Activated CD4-positive, alpha-beta T cell treated with anti-CD3 and anti-CD28 coated beads for 36 hours (primary cell): ENCODE data around the gene BPIFB1. TPM values are rescaled to one million over a fixed set of nuclear protein-coding genes. Genes with fewer than 3 reads are reported as not detected.

Experiments used
- ATAC-seq: fragments of 200-7000 bp; cut with Tn5 transposase; one replicate; pipeline ENCODE4 v1.10.0; 2021; ENCODE audit warnings: mild to moderate bottlenecking, moderate library complexity
- CTCF ChIA-PET: fragments of 350-600 bp; sonication (Branson Sonifier 250); formaldehyde crosslinking; loops from one replicate; lab custom pipeline; 2021; ENCODE audit warnings: antibody characterized with exemption; lab: Charles Lee
- POLR2A ChIA-PET: fragments of 350-600 bp; sonication (Branson Sonifier 250); formaldehyde crosslinking; loops from one replicate; lab custom pipeline; 2021; ENCODE audit warnings: antibody characterized with exemption, inconsistent platforms; lab: Charles Lee
- DNase-seq: peaks from one replicate; pipeline ENCODE4 v3.0.0-alpha.2; 2020
- H3K27ac Mint-ChIP-seq: one replicate; pipeline ENCODE4 v1.8.0; 2021; ENCODE audit warnings: mixed read lengths
- H3K27me3 Mint-ChIP-seq: one replicate; pipeline ENCODE4 v1.8.0; 2021; ENCODE audit warnings: mixed read lengths
- H3K36me3 Mint-ChIP-seq: one replicate; pipeline ENCODE4 v1.8.0; 2021; ENCODE audit warnings: low read depth, mixed read lengths
- H3K4me1 Mint-ChIP-seq: one replicate; pipeline ENCODE4 v1.8.0; 2021; ENCODE audit warnings: mixed read lengths
- H3K4me3 Mint-ChIP-seq: one replicate; pipeline ENCODE4 v1.8.0; 2021; ENCODE audit warnings: mild to moderate bottlenecking, moderate library complexity, mixed read lengths
- H3K9me3 Mint-ChIP-seq: one replicate; pipeline ENCODE4 v1.8.0; 2021; ENCODE audit warnings: low read depth, mixed read lengths
- intact Hi-C, 2 experiments: fragments of 100-400 bp; cut with DNase I in 1 of 2; cut with micrococcal nuclease in 1 of 2; formaldehyde crosslinking; loops; one replicate each; pipeline versions ENCODE4 v1.14.2 to v1.15.1; 2022 to 2024; cut with DNase I, micrococcal nuclease
- total RNA-seq, 2 experiments: library from RNA; stranded (reverse); gene quantifications; one replicate each; pipeline ENCODE4 v1.2.3, GENCODE V29; 2021

BPIFB1 gene
- total RNA-seq, 2 experiments from 2014 or later: not detected

- ATAC-seq: no peak
- ChIA-PET CTCF (interaction anchor here (0.5 to 0.9 kb wide), 2 partner anchors 12 to 122 kb away, joined by 3 to 4 read pairs; no protein-coding TSS in a partner anchor), POLR2A (no interaction called here)
- Mint-ChIP-seq H3K9me3 (no peaks in the 10 kb centered on the region), H3K36me3 (no peaks in the 10 kb centered on the region), H3K27me3 (peaks cover 4% of the 10 kb centered on the region), H3K4me3 (no peak overlapping the region), H3K4me1 (no peaks in the 10 kb centered on the region), H3K27ac (no peak overlapping the region)
- intact Hi-C loops: no loop called here
- DNase-seq: no peak
These were observed 45.4 kb downstream of the BPIFB1 start for GRCh38 chr20:33328157-33329137.

GRCh38 chr20:33332905-33333456 is 50.0 kb downstream of the BPIFB1 start:
- POLR2A ChIA-PET: no interaction called here
- Mint-ChIP-seq H3K27me3 (peaks cover under 1% of the 10 kb centered on the region), H3K36me3 (no peaks in the 10 kb centered on the region), H3K4me1 (no peaks in the 10 kb centered on the region), H3K9me3 (no peaks in the 10 kb centered on the region), H3K27ac (no peak overlapping the region), H3K4me3 (no peak overlapping the region)
- intact Hi-C loops: no loop called here
- ATAC-seq (no peak), DNase-seq (no peak)
- CTCF ChIA-PET: interaction anchor here (0.8 kb wide), 1 partner anchor 34 kb away, joined by 3 read pairs; no protein-coding TSS in a partner anchor

GRCh38 chr20:33333616-33334015 is 50.6 kb downstream of the BPIFB1 start:
- DNase-seq (no peak), ATAC-seq (no peak)
- ChIA-PET CTCF (no interaction called here), POLR2A (no interaction called here)
- Mint-ChIP-seq H3K36me3 (no peaks in the 10 kb centered on the region), H3K4me3 (no peak overlapping the region), H3K9me3 (no peaks in the 10 kb centered on the region), H3K27ac (no peak overlapping the region), H3K27me3 (no peaks in the 10 kb centered on the region), H3K4me1 (no peaks in the 10 kb centered on the region)
- intact Hi-C loops: no loop called here

- no peaks in the 10 kb centered on the region for H3K4me1 Mint-ChIP-seq
- H3K4me3 Mint-ChIP-seq: no peak overlapping the region
- intact Hi-C loops: no loop called here
- no peak for ATAC-seq
- ChIA-PET CTCF (no interaction called here), POLR2A (no interaction called here)
- no peaks in the 10 kb centered on the region for H3K36me3 Mint-ChIP-seq
- H3K27ac Mint-ChIP-seq: no peak overlapping the region
- DNase-seq: no peak
- no peaks in the 10 kb centered on the region for H3K9me3 Mint-ChIP-seq
- no peaks in the 10 kb centered on the region for H3K27me3 Mint-ChIP-seq
These were observed 51.1 kb downstream of the BPIFB1 start for GRCh38 chr20:33334111-33334510.

GRCh38 chr20:33336375-33336774 is 53.4 kb downstream of the BPIFB1 start:
- no peak for DNase-seq
- Mint-ChIP-seq H3K4me1 (no peaks in the 10 kb centered on the region), H3K36me3 (no peaks in the 10 kb centered on the region), H3K4me3 (no peak overlapping the region), H3K27me3 (no peaks in the 10 kb centered on the region), H3K9me3 (no peaks in the 10 kb centered on the region), H3K27ac (no peak overlapping the region)
- intact Hi-C loops: no loop called here
- ChIA-PET POLR2A (no interaction called here), CTCF (interaction anchor here (0.6 kb wide), 1 partner anchor 116 kb away, joined by 3 read pairs; no protein-coding TSS in a partner anchor)
- ATAC-seq: no peak

- POLR2A ChIA-PET: no interaction called here
- H3K27ac Mint-ChIP-seq: no peak overlapping the region
- no peak overlapping the region for H3K4me3 Mint-ChIP-seq
- H3K9me3 Mint-ChIP-seq: no peaks in the 10 kb centered on the region
- CTCF ChIA-PET: no interaction called here
- H3K36me3 Mint-ChIP-seq: no peaks in the 10 kb centered on the region
- intact Hi-C loops: no loop called here
- no peaks in the 10 kb centered on the region for H3K4me1 Mint-ChIP-seq
- no peaks in the 10 kb centered on the region for H3K27me3 Mint-ChIP-seq
- no peak for DNase-seq
- ATAC-seq: no peak
These were observed 54.1 kb downstream of the BPIFB1 start for GRCh38 chr20:33337119-33337518.

- no peaks in the 10 kb centered on the region for H3K9me3 Mint-ChIP-seq
- intact Hi-C loops: no loop called here
- no peaks in the 10 kb centered on the region for H3K4me1 Mint-ChIP-seq
- H3K27me3 Mint-ChIP-seq: no peaks in the 10 kb centered on the region
- no peak overlapping the region for H3K4me3 Mint-ChIP-seq
- ATAC-seq (no peak), DNase-seq (no peak)
- no peak overlapping the region for H3K27ac Mint-ChIP-seq
- CTCF ChIA-PET: no interaction called here
- no peaks in the 10 kb centered on the region for H3K36me3 Mint-ChIP-seq
- POLR2A ChIA-PET: no interaction called here
These were observed 54.6 kb downstream of the BPIFB1 start for GRCh38 chr20:33337531-33338165.

GRCh38 chr20:33338467-33339258 is 55.6 kb downstream of the BPIFB1 start:
- H3K27me3 Mint-ChIP-seq: no peaks in the 10 kb centered on the region
- H3K4me3 Mint-ChIP-seq: no peak overlapping the region
- H3K4me1 Mint-ChIP-seq: no peaks in the 10 kb centered on the region
- H3K9me3 Mint-ChIP-seq: no peaks in the 10 kb centered on the region
- DNase-seq (no peak), ATAC-seq (no peak)
- POLR2A ChIA-PET: no interaction called here
- CTCF ChIA-PET: no interaction called here
- no peaks in the 10 kb centered on the region for H3K36me3 Mint-ChIP-seq
- intact Hi-C loops: no loop called here
- H3K27ac Mint-ChIP-seq: no peak overlapping the region

GRCh38 chr20:33339515-33340058 is 56.6 kb downstream of the BPIFB1 start:
- H3K4me1 Mint-ChIP-seq: no peaks in the 10 kb centered on the region
- POLR2A ChIA-PET: no interaction called here

GRCh38 chr20:33343521-33343920 is 60.5 kb downstream of the BPIFB1 start:
- H3K36me3 Mint-ChIP-seq: no peaks in the 10 kb centered on the region
- no peaks in the 10 kb centered on the region for H3K9me3 Mint-ChIP-seq
- ATAC-seq (no peak), DNase-seq (no peak)
- intact Hi-C loops: no loop called here
- ChIA-PET CTCF (no interaction called here), POLR2A (no interaction called here)
- H3K4me1 Mint-ChIP-seq: no peaks in the 10 kb centered on the region
- no peak overlapping the region for H3K27ac Mint-ChIP-seq
- H3K4me3 Mint-ChIP-seq: no peak overlapping the region
- no peaks in the 10 kb centered on the region for H3K27me3 Mint-ChIP-seq

More at GRCh38 chr20:33339515-33340058, 56.6 kb downstream of the BPIFB1 start:
- intact Hi-C loops: no loop called here
- no peaks in the 10 kb centered on the region for H3K9me3 Mint-ChIP-seq
- ATAC-seq (no peak), DNase-seq (no peak)
- no peak overlapping the region for H3K4me3 Mint-ChIP-seq
- no peak overlapping the region for H3K27ac Mint-ChIP-seq
- CTCF ChIA-PET: no interaction called here
- H3K27me3 Mint-ChIP-seq: no peaks in the 10 kb centered on the region
- H3K36me3 Mint-ChIP-seq: no peaks in the 10 kb centered on the region

GRCh38 chr20:33345342-33345741 is 62.3 kb downstream of the BPIFB1 start:
- ChIA-PET CTCF (interaction anchor here (1.3 kb wide), 1 partner anchor 10 kb away, joined by 3 read pairs; no protein-coding TSS in a partner anchor), POLR2A (no interaction called here)
- H3K27ac Mint-ChIP-seq: no peak overlapping the region
- DNase-seq: no peak
- H3K4me3 Mint-ChIP-seq: no peak overlapping the region
- no peak for ATAC-seq
- H3K27me3 Mint-ChIP-seq: no peaks in the 10 kb centered on the region
- intact Hi-C loops: loop anchor here in 1 of 2 experiments (5.0 kb wide), 1 partner anchor 38 kb away; no protein-coding TSS in a partner anchor
- H3K4me1 Mint-ChIP-seq: no peaks in the 10 kb centered on the region
- H3K9me3 Mint-ChIP-seq: no peaks in the 10 kb centered on the region
- H3K36me3 Mint-ChIP-seq: no peaks in the 10 kb centered on the region
